Stimulated activated CD8-positive, alpha-beta memory T cell treated with anti-CD3 and anti-CD28 coated beads, Interleukin-4, amount 100 ng/mL, for 48 hours (primary cell): ENCODE data around the gene E2F4.
A peak's percentile ranks its signal among the peaks of the same experiment; 100 is the strongest.

Experiments used
- DNase-seq: peaks from one replicate; pipeline ENCODE4 v3.0.0-alpha.2; 2020

The E2F4 gene

GRCh38 chr16:67174706-67175231 is 17.2 kb upstream of the E2F4 start:
- DNase-seq: no peak

GRCh38 chr16:67176662-67177061 is 15.3 kb upstream of the E2F4 start:
- DNase-seq: no peak

DNA sequence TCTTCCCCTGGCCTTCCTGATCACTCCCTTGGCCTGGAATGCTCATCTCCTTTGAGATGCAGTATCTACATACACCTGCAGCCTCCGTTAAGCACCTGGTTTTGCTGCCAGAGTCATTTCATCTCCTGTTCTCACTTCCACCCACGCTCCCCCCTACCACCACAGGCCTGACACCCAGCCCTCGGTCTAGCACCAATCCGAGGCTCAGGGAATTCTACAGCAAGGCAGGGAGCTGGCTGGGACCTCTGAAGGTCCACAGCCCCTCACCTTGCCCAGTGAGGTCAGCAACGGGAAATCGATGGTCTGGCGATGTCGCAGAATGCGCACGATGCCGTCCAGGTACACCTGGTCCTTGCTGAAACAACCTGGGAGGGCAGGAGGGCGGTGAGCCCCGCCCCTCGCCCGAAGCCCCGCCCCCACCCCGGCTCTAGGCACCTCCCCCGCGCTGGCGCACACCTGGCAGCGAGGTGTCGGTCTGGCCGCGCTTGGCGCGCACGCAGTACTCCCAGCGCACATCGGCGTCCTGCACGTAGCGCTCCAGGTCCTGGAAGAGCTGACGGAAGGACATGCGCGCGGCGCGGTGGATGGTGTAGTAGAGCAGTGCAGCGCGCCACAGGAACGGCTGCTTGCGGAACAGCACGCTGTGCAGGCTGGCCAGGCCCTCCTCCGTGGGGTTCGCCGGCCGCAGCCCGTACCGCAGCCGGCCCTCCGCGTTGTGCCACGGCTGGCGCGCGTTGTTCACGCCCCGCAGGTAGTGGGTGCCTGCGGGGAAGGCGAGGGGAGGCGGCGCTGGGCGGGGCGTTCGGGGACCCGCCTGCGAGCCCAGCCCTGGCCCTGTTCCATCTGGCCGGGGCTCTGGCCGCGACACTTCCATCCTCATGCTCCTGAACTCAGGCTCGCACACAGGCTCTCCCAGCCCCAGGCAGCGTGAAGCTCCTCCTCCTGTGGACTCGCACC is 13.9 kb upstream of the E2F4 start:
- no peak for DNase-seq

- DNase-seq: no peak
Measured at GRCh38 chr16:67179421-67180080, 12.4 kb upstream of the E2F4 start.

DNA sequence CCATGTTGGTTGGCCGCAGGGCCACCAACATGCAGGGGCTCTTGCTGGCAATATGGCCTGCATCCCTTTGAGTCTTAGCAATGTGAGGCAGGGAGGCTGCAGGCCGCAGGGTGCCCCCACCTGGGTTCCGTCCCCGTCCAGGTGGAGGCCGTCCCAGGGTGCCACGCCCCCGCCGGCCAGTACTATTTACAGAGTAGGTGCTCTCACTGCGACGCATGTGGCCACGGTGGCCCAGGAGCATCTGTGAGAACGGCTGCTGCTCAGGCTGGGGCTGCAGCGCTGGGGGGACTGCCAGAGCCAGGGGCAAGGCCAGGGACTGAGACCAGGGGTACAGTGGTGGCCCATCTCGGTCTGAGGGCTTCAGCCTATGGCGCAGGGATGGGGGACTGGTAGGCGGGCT is 11.8 kb upstream of the E2F4 start:
- DNase-seq: no peak

GRCh38 chr16:67181346-67181745 is 10.6 kb upstream of the E2F4 start:
- DNase-seq: no peak

DNA sequence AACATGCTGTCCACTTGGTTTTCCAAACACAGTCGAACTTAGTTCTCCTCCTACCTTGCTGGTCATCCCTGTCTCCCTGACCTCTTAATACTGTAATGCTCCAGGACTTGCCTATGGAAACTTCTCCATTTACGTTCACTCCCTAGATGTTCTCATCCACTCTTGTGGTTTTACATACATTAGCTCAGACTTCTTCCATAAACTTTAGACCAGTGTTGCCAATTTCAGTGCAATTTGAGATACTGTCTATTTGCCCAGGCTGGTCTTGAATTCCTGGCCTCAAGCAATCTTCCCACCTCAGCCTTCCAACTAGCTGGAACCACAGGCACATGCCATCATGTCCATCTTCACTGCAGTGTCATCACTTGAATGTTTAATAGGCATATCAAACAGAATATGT is 9.7 kb upstream of the E2F4 start:
- DNase-seq: no peak

- DNase-seq: no peak
Measured at GRCh38 chr16:67183284-67183626, 8.7 kb upstream of the E2F4 start.

GRCh38 chr16:67183627-67184452 is 8.1 kb upstream of the E2F4 start, which contains the start of gene MATCAP1:
Gene MATCAP1, minus strand, starts transcription at chr16:67183963. Its CDS starts 3,353 bp downstream, at chr16:67180610.
- peak; percentile 94 for DNase-seq

DNA sequence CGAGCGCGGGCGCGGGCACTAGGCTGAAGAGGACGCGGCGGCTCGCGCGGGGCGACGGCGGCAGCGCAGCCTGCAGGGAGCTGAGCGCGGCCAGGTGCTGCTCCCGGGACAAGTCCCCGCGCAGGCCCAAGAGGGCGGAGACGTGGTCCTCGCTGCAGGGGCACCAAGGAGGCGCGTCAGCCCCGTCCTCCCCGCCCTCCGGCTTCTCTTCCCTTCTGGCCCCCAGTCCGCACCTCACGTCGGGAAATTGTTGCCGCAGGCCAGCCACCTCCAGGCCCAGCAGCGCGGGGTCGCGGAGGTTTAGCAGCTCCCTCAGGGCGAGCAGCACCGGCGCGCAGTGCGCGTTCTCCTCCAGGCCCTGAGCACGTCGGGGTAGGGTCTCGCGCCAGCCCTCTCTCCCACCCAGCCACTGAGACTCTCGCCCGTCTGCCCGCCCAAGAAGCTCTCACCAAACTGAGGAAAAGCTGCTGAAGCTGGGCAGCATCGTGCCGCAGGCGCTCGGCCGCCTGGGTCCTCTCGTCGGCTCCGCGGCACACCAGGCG is 7.4 kb upstream of the E2F4 start:
- no peak for DNase-seq

- peak; percentile 95 for DNase-seq
Measured at GRCh38 chr16:67184995-67185650, 6.8 kb upstream of the E2F4 start.

GRCh38 chr16:67185651-67186134 is 6.3 kb upstream of the E2F4 start:
- DNase-seq: no peak

DNA sequence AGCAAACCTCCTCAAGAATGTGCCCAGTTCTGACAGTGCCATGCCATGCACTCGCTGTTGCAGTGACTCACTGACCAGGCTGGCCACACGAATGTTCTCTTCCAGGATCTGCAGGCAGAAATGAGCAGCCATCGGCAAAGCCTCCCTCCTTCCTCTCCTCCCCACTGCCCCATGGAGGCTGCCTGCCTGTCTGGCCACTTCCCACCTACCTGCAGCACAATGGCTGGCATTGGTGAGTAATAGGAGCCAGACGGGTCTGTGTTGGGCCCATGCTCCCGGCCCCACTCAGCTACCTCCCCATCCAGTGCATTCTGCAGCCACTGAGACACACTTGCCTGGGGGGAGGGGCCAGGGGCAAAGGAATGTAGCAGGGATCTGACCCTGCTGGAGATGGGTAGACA is 5.4 kb upstream of the E2F4 start:
- no peak for DNase-seq

DNA sequence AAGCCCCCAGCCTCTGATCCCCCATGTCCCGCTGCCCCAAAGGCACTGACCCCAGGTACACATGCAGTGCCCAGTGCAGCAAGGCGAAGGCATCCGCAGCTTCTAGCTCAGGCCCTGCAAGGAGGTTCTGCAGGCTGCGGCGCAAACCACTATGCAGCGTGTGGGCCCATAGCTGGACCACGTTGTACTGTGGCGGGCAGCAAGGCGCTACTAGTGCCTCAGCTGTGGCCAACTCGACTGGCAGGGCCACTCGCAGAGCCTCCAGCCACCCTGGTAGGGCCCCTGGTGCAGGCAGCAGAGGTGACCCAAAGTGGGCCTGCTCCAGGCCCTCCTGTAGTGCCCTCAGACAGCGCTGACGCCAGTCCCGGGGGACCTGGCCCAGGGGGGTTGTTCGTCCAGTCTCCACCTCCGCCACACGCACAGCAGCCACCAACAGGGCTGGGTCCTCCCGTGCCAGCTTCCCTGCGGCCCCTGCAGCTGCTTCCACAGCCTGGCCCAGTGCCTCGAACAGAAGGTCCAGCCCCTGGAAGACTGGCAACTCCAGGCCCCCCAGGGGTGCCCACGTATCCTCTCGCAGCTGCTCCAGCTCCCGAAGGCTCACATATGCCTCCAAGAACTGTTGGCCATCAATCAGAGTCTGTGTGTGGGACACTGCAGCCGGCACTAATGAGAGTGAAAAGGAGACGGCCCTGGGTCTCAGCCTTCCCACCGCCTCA is 4.6 kb upstream of the E2F4 start:
- DNase-seq: no peak

DNA sequence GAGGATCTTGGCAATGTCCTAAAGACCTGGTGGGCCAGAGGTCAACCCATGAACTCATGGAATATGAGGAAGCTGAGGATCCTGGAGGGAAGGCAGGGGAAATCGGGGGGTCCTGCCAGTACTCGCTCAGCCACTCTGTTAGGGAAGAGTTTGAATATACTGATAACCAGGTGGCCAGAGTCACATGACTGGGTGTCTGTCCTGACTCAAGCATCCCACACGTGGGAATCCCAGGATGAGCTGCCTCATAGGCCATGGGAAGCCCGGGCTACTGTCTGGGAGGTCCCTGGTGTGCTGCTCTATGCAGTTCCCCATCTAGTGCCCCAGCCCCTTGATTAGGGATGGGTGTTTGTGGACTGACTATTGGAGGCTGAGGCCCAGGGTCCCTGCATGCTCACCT is 3.6 kb upstream of the E2F4 start:
- no peak for DNase-seq

DNA sequence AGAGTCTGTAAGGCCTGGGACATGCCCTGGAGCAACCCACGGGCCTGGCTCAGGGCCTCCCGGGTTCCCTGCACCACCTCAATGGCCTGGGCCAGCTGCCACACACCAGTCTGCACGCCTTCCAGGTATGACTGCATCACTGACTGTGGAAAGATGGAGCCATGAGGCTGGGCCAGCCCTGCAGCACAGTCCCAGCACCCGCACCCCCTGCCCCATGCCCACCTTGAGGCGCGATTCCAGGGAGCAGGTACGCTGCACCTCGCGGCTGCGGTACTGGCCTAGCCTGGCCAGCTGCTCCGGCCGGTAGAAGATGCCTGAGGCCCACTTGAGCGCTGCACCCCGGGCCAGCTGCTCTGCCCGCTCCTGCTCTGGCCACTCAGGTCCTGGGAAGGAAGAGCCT is 3.2 kb upstream of the E2F4 start:
- no peak for DNase-seq

DNA sequence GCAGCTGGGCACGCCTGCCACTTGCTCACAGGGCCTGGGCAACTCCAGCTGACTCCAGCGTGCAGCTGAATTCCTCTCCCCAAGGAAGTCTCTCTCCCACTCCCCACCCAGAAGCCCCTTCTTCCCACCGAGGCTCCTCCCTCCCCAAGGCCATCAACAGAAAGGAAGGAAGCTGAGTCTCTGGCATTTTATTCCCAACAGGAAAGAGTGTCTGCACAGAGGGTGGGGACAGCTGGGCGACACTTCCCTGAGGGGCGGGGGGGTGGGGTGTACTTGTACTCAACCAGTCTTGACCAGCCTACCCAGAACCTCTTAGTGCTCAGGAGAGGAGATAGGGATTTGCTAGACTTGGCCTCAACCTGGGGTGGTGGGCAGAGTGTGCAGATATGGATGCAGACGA is 1.9 kb upstream of the E2F4 start, which contains the start of gene EXOC3L1:
TSS of gene EXOC3L1 (minus strand) at position 96 of the 400 bp plus-strand sequence. CDS start 460 bp downstream, outside the sequence.
- DNase-seq: no peak

DNA sequence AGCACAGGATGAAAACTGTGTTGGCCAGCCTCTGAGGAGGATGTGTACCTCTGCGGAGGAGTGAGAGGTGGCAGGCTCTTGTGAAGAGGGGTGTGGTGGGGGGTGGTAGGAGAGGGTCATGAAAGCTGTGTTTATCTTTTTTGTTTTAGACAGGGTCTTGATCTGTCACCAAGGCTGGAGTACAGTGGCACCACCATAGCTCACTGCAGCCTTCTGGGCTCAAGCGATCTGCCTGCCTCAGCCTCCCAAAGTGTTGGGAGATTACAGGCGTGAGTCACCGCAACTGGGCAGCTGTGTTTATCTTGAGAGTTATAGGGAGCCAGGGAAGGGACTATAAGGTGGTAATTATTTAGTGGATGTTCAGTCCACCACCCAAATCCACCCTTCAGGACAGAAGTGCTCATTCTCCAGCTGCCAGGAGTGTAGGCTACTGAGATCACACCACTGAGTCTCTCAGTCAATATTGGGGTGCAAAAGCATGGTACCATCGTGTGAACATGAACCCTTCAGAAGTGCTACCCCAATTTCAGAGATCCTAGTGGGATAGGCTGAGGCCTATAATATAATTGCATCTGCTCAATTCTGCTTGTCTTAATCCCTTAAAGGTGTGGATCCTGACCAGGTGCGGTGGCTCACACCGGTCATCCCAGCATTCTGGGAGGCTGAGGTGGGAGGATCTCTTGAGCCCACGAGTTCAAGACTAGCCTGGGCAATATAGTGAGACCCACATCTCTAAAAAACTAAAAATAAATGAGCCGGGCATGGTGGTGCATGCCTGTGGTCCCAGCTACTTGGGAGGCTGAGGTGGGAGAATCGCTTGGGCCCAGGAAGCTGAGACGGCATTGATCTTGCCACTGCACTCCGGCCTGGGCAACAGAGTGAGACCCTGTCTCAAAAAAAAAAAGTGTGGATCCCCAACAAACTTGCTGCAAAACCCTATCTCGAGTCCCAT is 1.2 kb upstream of the E2F4 start:
- DNase-seq: no peak

GRCh38 chr16:67191411-67191994 is 452 bp upstream of the E2F4 start:
- DNase-seq: no peak
